Adrenal gland (tissue), 12 donors: ENCODE data around the gene RNF217. TPM values are rescaled to one million over a fixed set of nuclear protein-coding genes. Genes with fewer than 3 reads are reported as not detected.

Experiments
- DNase-seq, 7 donors: peaks; one replicate each; pipeline ENCODE4 v3.0.0-alpha.2; 2019 to 2020
- H3K27ac ChIP-seq, 5 donors: fragments of 200-600 bp; sonication (generic) in 4 of 5; 1 replicate in 3 of 5; 2 replicates in 2 of 5; pipeline versions ENCODE4 v1.5.1 to v1.8.0; 2016 to 2020; ENCODE audit warnings: mild to moderate bottlenecking in 1 of 5
- H3K27me3 ChIP-seq: fragments of 200-600 bp; 2 replicates; pipeline ENCODE4 v1.8.0; 2021
- H3K36me3 ChIP-seq, 2 donors: fragments of 200-600 bp; replicated peaks in 1 of 2; 1 replicate in 1 of 2; 2 replicates in 1 of 2; pipeline versions ENCODE4 v1.5.1 to v1.8.0; 2018 to 2022
- H3K4me1 ChIP-seq, 2 donors: fragments of 200-600 bp; replicated peaks in 1 of 2; 1 replicate in 1 of 2; 2 replicates in 1 of 2; pipeline versions ENCODE4 v1.5.1 to v1.8.0; 2018 to 2021
- H3K4me3 ChIP-seq, 4 donors: fragments of 200-600 bp; sonication (generic) in 3 of 4; one replicate each; pipeline ENCODE4 v1.5.1; 2016 to 2018
- H3K9me3 ChIP-seq, 3 donors: fragments of 200-600 bp; sonication (generic) in 1 of 3; replicated peaks in 1 of 3; 1 replicate in 2 of 3; 2 replicates in 1 of 3; pipeline versions ENCODE4 v1.5.1 to v1.8.0; 2016 to 2021
- POLR2A ChIP-seq, 2 donors: fragments of 450-650 bp; IDR thresholded peaks; one replicate each; pipeline ENCODE4 v1.6.1; 2017; ENCODE audit warnings: antibody characterized with exemption in 2 of 2, mild to moderate bottlenecking in 2 of 2, moderate library complexity in 1 of 2
- WGBS, 4 donors: extraction: QIAGEN DNeasy Blood & Tissue Kit in 2 of 4; methylation state at CpG; one replicate each; pipeline versions ENCODE4 v1.1.5 to v1.1.7; 2013 to 2017; 5-methylcytosine and 5-hydroxymethylcytosine counted together
- intact Hi-C, 2 donors: fragments of 100-400 bp; cut with DNase I; formaldehyde crosslinking; loops; one replicate each; pipeline versions ENCODE4 v1.14.1 to v1.15.0; 2022 to 2023
- polyA plus RNA-seq, 3 donors: library from polyadenylated mRNA; stranded (reverse); fragments of 200-250 nt in 2 of 3; fragments of 350-450 nt in 1 of 3; fragmentation: Illumina TruSeq in 1 of 3; extraction: RNeasy Lipid Tissue Mini Kit (QIAGEN cat#74804) in 1 of 3; gene quantifications; one replicate each; pipeline ENCODE4 v1.2.3, GENCODE V29; 2013 to 2014
- total RNA-seq, 9 donors: library from RNA; depleted of rRNA in 4 of 9; stranded (reverse); fragments of >200 nt in 4 of 9; fragments of 120-200 nt in 1 of 9; fragmentation: NEBNext Ultra II Directional in 1 of 9; extraction: Animal tissue kit (Norgen Biotek cat#: 25700) in 1 of 9; gene quantifications; one replicate each; pipeline versions ENCODE4 v1.1.0 to v1.2.4, GENCODE V29; 2013 to 2023
- TF ChIP-seq, protein P1 (sequence below), 6 experiments: fragments of 450-650 bp in 4 of 6; fragments of 200-600 bp in 2 of 6; sonication (generic) in 1 of 6; IDR thresholded peaks; 1 replicate in 5 of 6; 2 replicates in 1 of 6; pipeline versions ENCODE4 v1.5.1 to v1.8.0; 2016 to 2021; ENCODE audit warnings: antibody characterized with exemption in 6 of 6, mild to moderate bottlenecking in 2 of 6, moderate library complexity in 1 of 6
- donor health status: healthy with polysubstance abuse.
- donor health status: Bipolar disorder and iron deficiency.
- donor health status: DM: yes; HTN: yes; CAD: no.
- donor health status: DM: no; HTN: no; CAD: no.
- donor health status: DM: no; HTN: no; CAD: no.
- donor health status: DM: yes; HTN: yes; CAD: no.

Gene RNF217
- total and polyA plus RNA-seq, 12 donors: 4.6 to 23.0 (median 11.5) TPM

- H3K9me3 ChIP-seq: no peaks in the 10 kb centered on the region
- no peak overlapping the region for H3K27ac ChIP-seq
- no peak overlapping the region for H3K4me3 ChIP-seq
- 88 to 100% (median 97%) methylated on average over 1 of the region's 1 CpG for WGBS, 4 donors
- H3K36me3 ChIP-seq: no peaks in the 10 kb centered on the region
- peaks cover 8 to 24% of the 10 kb centered on the region in 2 donors for H3K4me1 ChIP-seq
- intact Hi-C loops: no loop called here
- TF ChIP-seq POLR2A (IDR thresholded peaks at IDR 0.05): no peak
- TF ChIP-seq, protein P1, sequence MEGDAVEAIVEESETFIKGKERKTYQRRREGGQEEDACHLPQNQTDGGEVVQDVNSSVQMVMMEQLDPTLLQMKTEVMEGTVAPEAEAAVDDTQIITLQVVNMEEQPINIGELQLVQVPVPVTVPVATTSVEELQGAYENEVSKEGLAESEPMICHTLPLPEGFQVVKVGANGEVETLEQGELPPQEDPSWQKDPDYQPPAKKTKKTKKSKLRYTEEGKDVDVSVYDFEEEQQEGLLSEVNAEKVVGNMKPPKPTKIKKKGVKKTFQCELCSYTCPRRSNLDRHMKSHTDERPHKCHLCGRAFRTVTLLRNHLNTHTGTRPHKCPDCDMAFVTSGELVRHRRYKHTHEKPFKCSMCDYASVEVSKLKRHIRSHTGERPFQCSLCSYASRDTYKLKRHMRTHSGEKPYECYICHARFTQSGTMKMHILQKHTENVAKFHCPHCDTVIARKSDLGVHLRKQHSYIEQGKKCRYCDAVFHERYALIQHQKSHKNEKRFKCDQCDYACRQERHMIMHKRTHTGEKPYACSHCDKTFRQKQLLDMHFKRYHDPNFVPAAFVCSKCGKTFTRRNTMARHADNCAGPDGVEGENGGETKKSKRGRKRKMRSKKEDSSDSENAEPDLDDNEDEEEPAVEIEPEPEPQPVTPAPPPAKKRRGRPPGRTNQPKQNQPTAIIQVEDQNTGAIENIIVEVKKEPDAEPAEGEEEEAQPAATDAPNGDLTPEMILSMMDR (IDR thresholded peaks at IDR 0.05): no peak
- no peaks in the 10 kb centered on the region for H3K27me3 ChIP-seq
- no peak for DNase-seq
These were observed 42.0 kb downstream of the RNF217 start for GRCh38 chr6:125004198-125004597.

GRCh38 chr6:125004797-125005595 is 42.8 kb downstream of the RNF217 start:
- 96 to 100% (median 96%) methylated on average over 2 of the region's 2 CpGs for WGBS, 4 donors

GRCh38 chr6:125008261-125008703 is 46.0 kb downstream of the RNF217 start:
- H3K4me1 ChIP-seq: peaks cover 0 to 16% of the 10 kb centered on the region in 2 donors
- H3K4me3 ChIP-seq: no peak overlapping the region
- DNase-seq: no peak
- TF ChIP-seq, protein P1 (IDR thresholded peaks at IDR 0.05): no peak
- TF ChIP-seq POLR2A (IDR thresholded peaks at IDR 0.05): no peak
- no peak overlapping the region for H3K27ac ChIP-seq
- intact Hi-C loops: no loop called here
- 39 to 50% (median 45%) methylated on average over 3 of the region's 3 CpGs for WGBS, 4 donors
- H3K27me3 ChIP-seq: no peaks in the 10 kb centered on the region
- no peaks in the 10 kb centered on the region for H3K9me3 ChIP-seq
- H3K36me3 ChIP-seq: no peaks in the 10 kb centered on the region

More at GRCh38 chr6:125004797-125005595, 42.8 kb downstream of the RNF217 start:
- intact Hi-C loops: no loop called here
- Histone ChIP-seq H3K9me3 (no peaks in the 10 kb centered on the region), H3K27ac (no peak overlapping the region), H3K4me3 (no peak overlapping the region), H3K4me1 (peaks cover 8 to 31% of the 10 kb centered on the region in 2 donors), H3K27me3 (no peaks in the 10 kb centered on the region), H3K36me3 (no peaks in the 10 kb centered on the region)
- DNase-seq: no peak
- TF ChIP-seq, protein P1 (IDR thresholded peaks at IDR 0.05): no peak
- TF ChIP-seq POLR2A (IDR thresholded peaks at IDR 0.05): no peak

- peaks cover 0 to 15% of the 10 kb centered on the region in 2 donors for H3K4me1 ChIP-seq
- intact Hi-C loops: no loop called here
- H3K27ac ChIP-seq: no peak overlapping the region
- H3K4me3 ChIP-seq: no peak overlapping the region
- WGBS, 4 donors: 68 to 91% (median 78%) methylated on average over 1 of the region's 1 CpG
- TF ChIP-seq POLR2A (IDR thresholded peaks at IDR 0.05): no peak
- no peaks in the 10 kb centered on the region for H3K36me3 ChIP-seq
- no peaks in the 10 kb centered on the region for H3K9me3 ChIP-seq
- no peaks in the 10 kb centered on the region for H3K27me3 ChIP-seq
- DNase-seq: no peak
These were observed 46.7 kb downstream of the RNF217 start for GRCh38 chr6:125008957-125009356.
